ENCODE results near the gene RALGPS2.
"Not testable (repeated sequence)": the region's sequence is repeated elsewhere in the genome, so short reads cannot be mapped to it uniquely, and the experiment has no call there.

GRCh38 chr1:178847919-178848318 is 122.9 kb downstream of the RALGPS2 start:
- not testable (repeated sequence) for TF ChIP-seq CTCF (IDR thresholded peaks at IDR 0.05); FOXJ3 (CRISPR knock-in tag; IDR thresholded peaks at IDR 0.05; ENCODE audit: borderline replicate concordance); STAT6 (CRISPR knock-in tag; conservative IDR thresholded peaks at IDR 0.05; ENCODE audit: low read depth); NR2C2 (CRISPR knock-in tag; IDR thresholded peaks at IDR 0.05)

All from WTC11 (cell line).